HG03520 (cell line): Measurements from ENCODE around the gene NKX3-2.

Experiments
- ATAC-seq: cut with Tn5 transposase; IDR thresholded peaks from one replicate; pipeline ENCODE4 v1.9.1; 2021; ENCODE audit warnings: mild to moderate bottlenecking, moderate library complexity; ENCODE audit not compliant: unreplicated experiment

Gene NKX3-2

DNA sequence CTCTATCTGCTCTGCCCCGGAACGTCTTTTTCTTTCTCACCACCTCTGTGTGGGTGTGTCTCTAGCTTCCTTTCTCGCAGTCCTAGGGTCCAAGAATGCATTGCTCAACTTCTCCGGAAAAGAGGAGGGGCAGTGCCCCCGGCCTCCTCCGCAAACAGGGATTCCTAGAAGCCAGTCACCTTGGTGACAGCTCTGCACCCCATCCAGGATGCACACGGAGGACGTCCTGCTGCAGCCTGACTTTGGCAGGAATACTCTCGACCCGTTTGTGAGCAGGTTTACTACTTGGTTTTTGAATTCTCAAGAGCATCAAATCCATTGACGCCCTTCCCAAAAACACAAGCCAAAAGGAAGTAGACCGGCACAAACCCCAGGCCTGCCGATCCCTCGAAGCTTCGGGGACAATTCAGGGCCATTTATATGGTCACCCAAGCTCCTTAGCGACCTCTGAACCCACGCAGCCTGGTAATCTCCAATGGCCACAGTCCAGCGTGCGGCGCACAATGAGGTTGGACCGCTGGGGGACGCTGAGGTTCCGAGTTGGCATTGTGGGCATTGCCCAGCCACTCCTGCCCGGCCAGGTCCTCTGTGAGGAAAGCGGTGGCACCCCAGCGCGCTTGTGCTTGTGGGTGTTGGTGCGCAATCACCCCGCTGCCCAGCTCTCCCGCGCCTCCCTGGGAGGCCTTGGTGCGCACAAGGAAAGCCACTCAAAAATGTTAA, 9.8 kb downstream of the NKX3-2 start:
- no peak for ATAC-seq

DNA sequence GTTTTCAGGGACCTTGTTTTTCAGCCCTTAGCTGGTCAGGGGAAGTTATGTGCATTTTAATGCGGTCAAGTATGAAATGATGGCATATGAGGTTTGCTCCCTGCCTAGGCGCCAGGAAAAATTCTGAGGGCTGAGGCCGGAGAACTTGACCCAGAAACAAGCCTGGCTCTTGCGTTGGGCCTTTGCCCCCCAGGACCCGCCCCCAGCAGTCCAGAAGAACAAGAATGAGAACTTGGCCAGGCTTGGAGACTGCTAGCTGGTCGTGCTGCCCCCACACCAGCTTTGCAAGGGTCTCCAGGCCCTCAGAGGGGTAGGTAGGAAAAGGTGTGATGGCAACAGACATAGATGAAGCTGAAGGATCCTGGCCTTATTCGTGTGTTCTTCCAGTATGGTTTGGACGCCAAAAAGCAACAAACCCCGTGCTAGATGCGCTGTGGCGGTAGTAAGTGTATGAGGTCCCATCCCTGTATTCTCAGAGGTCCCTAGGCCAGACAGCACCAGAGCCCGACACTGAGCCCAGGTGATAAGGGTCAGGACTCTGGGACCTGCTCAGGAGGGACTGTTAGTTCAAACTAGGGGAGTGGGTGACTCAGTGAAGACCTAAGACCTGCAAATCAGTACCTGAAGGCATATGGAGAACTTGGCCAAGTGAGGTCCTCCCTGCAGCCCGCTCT, 10.5 kb downstream of the NKX3-2 start:
- ATAC-seq, result no peak

DNA sequence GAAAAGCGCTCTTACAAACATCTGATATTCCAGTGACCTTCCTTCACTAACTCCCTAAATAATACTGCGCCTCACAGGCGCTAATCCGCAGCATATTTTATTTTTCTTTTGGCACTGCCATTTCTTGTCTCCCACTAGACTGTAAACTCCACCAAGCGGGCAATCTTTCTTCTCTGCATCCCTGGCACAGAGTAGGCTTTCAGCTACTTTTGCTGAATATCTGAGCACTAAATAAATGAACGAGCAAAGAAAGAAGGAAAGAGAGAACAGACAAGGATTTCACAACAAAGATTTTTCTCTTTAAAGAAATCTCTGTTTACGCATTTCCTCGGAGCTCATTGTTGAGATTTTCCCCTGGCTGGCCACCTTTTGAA, 12.7 kb downstream of the NKX3-2 start:
- ATAC-seq, result no peak

DNA sequence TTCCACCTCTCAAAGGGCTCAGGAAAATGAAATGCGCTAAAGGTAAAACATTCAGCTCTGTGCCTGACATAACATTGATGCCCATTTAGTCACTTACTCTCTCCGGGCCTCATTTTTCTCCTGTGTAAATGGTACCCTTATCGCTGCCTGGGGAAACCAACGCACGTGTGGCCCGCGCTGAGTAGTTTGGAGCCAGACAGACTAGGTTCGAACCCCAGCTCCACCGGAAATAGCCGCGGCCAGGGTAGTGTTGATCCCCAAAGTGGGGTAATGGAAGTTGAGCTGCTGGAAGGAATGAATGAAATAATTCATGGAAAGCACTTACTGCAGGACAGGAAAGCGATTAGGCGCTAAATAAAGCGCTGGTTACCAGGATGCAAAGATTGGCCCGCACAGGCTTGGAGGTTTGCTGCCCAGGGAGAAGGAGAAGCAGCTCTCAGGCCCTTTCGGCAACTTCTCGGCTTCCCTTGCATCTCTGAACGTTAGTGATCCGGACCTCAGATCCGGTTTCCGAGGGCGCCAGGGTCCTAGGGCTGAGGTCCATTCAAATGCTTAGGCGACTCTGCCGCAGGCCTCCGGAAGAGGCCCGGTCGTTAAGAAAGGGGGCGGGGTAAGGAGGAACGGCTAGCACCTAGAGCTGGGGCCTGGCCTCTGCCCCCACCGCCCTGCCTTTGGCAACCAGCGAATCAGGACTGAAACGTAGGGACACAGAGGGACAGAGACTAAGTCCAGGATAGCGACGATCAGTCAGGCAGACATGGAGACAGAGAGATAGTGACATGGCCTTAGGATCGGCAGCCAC, 13.3 kb downstream of the NKX3-2 start:
- no peak for ATAC-seq

DNA sequence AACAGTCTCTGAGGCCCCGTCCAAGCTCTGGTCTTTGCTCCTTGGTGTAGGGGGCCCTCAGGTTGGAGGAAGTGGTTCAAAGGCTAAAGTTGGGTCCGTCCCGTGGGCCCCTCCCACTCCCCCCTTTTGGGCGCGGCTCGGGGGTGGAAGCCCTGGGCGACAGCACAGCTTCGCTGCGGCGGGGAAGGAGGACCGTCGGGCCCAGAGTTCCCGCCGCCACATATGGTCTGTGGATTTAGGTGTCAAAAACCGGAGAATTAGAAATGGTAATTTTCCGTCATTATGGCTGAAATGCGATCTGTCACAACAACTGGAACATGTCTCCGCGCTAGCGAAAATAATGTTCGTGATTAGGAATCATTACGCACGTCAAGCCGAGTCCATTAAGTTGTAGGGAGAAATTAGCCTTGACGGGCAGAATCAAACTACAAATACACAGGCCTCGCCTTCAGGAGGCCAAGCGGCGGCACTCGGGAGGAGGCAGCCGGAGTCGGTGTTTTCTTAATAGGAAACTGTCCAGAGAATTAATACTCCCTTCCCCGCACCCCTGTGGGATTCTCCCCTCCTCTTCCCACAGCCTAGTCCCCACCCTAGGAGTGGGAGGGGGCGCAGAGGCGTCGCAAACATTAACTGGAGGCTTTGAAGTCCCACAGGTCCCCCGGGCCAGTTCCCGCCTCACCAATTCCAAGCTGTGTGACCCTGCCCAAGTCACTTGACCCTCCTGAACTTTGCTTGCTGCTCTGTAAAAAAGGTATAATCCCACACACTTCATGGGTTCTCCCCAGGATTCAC, 15.0 kb downstream of the NKX3-2 start:
- no peak for ATAC-seq

DNA sequence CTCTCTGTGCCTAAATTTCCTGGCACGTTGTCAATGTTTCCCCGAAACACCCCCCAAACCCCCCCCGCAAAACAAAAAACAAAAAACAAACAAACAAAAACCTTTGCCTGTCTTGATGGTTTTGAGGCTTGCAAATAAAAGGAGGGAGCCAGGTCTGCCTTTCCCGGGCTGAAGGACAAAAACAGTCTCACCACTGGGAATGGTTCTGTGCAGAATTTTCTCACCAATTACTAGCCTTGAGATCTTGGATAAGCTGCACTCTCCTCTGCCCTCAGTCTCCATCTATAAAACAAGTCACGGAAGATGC, 15.5 kb downstream of the NKX3-2 start:
- no peak for ATAC-seq

DNA sequence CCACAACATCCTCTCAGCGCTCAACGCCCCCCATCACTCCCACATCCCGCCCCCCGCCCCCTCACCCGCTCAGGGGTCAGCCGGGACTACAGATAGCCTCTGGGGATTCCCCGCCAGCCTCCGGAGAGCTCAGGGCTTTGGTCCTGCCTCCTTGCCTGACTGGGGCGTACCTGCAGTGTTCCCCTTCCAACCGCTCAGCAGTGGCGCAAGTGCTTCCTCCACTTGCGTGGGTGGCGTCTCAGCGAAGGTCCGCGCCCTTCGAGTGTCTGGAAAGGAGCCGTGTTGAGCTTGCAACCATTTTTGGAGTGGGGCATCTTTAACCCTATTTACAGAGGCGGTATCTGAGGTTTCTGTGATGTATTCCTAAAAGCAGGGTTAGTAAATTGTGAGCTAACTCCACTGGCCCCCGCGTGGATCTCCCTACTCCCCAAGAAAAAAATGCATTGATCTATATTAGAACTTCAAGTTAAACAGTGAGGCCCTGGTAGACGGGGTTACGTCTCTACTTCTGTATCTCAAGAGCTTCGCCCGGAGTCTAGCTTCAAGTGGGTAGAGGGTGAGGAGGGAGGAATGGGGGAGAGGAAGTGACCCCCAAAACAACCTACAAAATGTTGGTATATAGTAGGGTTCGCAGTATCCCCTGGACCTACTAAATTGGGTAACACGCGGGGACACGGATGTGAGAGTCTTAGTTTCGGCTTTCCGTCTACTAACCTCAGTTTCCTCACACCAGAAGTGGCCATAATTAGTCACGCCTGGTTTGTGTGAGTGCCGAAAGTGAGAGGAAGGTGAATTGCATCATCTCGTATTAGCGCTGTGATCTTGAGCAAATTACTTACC, 16.1 kb downstream of the NKX3-2 start:
- peak; percentile 76 for ATAC-seq

DNA sequence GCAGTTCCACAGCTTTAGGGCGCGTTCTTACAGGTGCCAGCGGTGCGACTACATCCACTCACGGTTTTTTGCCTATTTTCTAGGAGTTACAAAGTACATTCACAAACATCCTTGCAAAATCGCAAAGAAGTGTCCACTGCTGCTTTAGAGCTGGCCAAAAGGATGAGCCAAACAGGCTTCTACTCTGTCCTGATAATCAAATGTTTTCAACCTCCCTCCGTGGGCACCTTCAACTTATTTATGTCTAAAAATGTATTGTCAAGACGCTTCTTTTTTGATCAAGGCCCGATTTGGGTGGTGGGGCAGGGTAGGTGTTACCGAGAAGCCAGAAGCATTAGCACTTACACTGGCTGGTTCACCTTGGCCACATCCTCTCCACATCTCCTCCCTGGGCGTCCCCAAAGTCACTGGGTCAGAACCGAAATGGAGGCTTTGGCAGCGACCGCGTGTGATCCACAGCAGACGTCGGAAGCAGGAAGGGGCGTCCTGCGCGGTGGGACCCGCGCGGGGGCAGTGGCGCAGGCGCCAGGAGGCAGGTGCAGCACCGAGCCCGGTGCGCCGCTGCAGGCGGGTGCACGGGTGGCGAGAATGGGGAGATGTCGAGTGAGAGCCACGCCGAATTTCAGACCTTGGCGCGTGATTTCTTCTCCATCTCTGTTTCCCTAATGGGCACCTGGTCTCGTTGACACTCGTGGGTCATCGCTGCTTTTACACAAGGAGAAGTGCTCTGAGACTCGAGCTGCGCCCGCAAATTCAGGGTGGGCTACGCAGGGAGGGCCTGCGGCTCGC, 16.9 kb downstream of the NKX3-2 start:
- peak; percentile 18 for ATAC-seq

DNA sequence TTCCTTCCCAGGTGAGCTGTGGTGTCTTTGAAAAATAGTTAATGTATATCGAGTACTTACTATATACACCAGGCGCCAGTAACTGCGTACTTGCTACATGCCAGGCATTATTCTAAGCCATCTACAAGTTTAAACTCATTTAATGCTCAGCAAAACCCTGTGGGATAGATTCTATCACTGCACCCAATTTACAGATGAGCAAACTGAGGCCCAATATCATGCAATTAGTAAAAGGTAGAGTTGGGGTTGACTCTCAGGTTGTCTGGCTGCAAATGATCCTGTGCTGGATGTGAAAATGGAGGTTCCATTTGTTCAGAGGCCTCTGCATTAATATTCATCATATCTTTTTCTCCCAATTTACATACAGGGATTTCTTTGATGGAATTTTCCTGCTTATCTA, 17.6 kb downstream of the NKX3-2 start:
- no peak for ATAC-seq

DNA sequence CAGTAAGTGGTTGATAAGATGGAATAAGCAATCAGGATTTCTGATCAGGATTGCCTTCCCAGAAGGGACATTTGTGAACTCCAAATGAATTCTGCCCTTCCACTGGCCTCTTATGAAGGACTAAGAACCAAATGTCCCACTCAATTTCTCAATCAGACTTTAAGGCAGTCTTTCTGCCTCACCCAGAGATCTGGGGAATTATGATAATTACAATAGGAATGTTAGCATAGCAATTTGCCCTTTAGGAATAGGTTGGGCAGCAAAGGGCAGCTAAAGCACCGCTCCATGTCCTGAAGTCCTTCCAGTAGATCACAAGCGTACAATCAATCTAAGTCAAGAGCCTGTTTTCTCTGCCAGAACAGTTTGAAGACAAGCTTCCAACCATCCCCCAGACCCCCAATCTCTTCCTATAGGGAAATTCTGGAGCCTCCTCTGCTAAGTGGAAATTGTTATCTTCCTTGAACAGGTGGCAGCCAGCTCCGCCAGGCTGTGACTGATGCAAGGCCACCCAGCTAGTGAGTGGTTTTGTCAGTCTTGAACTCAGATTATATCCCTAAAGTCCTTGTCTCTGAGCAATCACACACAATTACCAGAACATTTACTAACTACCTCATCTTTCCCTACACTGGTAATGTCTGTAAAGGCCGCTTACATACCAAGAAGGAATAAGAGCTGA, 18.6 kb downstream of the NKX3-2 start:
- no peak for ATAC-seq

DNA sequence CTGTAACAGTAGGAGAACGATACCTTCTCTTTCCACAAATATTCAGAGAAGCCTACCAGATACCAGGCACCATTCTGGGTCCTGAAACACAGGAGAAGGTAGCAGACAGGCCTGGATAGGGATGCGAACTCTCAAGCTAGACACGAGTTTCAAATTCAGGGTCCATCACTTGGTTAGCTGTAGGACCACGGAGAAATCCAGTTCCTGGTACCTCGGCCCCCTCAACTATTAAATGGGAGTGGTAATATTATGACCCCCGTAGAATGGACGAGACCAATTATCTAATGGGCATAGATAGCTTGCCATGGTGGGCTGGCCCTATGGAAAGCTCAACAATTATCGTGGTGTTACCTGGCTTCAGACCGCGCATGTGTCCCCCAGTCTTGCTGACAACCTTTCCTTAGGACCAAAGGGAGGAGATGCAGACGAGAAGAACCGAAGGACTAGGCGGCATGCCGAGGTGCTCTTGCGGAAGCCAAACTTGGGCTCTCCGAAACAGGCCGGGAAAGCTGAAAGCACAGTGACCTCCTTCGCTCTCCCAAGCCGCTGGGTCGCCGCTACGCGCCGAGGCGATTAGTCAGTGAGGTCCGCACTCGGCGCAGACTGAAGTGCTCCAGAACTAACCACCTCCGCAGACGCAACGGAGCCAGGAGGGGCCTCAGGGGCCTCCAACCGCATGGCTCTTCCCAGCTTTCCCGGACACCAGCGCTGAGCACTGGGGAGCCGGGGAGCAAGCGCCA, 19.6 kb downstream of the NKX3-2 start:
- ATAC-seq, result no peak

DNA sequence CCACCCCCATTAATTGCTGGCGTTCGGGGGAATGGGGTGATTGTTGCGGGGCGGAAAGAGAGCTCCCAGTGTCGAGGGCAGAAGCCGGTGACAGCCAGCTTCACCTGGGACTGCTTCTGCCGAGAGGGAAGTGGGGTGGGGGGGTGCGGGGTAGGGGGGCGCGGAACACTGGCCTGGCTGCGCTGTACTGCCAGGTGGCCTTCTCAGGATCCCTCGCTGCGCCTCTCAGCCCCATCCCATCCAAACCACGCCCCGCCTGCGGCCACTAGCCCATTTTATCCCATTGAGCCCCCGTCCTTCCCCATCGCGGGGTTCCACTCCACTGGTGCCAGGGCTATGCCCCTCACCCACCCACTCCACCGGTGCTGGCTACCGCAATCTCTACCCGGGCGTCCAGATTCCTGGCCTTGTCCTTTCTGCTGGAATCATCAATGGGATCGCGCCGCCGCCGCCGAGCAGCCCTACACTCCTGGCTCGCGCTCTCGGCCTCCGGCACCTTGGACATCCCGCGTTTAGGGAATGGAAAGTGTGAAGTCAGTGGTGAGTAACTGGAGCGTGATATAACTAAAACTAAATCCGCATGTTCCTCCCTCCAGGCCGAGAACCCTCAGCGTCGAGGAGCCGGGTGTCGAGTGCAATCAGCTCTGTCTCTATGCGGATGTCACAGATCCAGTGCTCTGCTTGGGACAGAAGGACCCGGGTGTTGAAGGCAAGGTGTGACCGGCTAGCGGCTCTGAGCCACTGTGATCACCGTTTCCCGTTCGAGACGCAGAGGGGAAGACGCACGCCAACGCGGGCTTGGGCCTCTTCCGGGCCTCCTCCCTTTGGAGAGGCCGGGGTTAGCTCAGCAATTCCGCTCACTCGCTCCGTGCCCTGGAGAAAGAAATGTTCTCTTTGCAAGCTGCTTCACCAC, 20.5 kb downstream of the NKX3-2 start:
- no peak for ATAC-seq

DNA sequence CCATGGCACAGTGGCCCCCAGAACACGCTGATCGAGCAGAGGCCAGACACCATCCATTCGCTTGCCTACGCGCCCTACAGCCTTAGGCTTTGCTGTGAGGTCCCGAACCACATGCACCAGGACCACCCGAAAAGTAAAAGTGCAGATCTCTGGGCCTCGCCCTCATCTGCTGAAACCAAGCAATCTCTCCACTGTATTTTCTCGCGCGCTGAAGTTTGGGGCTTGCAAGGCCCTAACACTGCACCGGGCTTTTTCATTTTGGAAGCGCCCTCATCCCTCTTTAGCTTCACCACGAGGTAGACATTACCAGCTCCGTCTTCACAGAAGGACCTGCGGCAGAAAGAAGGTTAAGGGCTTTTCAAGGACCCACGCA, 21.2 kb downstream of the NKX3-2 start:
- ATAC-seq, result no peak

DNA sequence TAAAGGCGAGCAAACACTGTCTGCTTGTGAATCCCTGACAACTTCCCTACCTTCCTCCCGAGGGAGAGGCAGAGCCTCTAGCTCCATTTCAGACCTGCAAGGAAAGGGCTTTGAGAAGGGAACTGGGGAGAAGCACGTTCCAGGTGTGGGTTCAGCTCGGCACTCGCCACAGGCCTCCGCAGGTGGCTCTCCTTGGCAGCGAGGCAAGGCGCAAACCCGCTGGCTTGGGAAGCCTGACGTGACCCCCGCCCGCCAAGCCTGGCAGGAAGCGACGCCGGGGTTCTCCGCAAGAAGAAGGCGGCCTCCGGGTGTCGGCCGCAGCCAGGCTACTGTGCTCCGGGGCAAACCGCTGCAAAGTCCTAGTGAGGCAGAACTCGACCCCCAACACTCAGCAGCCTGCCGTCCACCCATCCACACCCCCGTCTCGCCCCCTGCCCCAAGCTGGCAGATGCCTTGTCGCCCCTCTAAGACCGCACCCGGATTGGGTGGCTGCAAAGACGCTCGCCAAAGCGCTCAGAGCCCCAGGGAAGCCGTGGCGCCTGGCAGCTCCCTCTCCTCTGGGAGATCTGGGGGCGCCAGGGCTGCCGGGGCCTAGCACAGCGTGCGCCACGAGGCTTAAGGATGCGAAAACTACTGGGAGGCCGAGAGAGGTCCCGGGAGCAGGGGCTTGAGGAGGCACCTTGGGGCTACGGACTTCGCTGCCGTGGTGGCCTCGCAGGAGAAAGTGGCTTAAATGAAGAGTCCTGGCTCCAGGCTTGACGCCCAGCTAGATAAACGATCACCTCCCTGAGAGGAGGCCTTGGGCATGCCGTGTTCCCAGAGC, 21.8 kb downstream of the NKX3-2 start:
- no peak for ATAC-seq

DNA sequence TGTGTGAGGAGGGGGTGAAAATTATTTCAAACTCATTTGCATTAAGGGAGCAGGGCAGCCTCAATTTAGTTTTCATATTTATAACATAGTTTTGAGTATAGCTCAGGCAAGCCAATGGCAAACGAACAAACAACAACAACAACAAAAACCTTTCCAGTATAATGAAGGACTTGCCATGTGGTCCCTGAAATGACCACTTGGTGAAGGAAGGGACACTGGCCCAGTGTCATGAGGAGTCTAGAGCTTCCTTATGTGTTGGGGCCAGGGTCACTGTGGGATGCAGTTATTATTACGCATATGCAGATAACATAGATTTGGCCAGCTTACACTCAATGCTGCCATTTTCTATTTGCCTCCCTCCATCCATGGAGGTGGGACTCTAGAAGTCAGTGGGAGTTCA, 23.3 kb downstream of the NKX3-2 start:
- ATAC-seq, result no peak

DNA sequence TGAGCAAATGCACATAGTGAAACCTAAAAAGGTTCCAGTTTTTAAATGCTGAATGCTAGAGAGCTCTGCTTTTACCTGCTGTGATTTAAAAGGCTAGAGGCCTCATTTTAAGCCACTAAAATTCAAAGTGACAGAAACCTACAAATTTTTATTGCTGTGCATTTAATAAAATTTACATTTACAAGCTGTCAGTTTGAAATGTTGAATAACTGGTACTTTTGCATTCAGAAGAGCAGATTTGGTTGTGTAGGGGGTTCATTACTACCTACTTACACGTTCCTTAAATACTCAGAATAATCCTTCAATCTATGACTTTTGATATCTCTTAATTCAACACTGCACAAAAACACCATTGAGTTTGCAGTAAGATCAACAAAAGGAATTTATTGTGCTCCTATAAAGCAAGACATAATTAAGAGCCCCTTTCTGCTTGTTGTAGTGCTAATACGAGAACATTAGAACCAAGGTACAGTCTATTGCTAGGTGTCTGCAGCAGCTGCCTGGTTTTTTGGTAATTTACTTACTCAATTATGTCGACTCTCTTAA, 27.9 kb downstream of the NKX3-2 start:
- ATAC-seq, result no peak
